ENCODE results near the gene NFE2L1.

DNA sequence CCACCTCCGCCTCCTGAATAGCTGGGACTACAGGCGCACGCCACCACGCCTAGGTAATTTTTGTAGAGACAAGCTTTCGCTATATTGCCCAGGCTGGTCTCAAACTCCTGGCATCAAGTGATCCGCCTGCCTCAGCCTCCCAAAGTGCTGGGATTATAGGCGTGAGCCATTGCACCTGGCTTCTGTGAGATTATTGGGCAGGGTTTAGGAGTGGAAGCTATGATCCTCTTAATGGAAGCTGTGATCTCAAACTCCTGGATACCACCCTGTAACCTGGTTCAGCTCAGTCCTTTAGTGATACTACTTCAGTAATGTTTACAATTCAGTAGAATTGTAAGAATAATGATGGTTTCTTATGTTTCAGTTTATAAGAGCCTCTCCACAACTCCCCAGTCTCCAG, 14.1 kb downstream of the NFE2L1 start:
- TF ChIP-seq, protein P1, sequence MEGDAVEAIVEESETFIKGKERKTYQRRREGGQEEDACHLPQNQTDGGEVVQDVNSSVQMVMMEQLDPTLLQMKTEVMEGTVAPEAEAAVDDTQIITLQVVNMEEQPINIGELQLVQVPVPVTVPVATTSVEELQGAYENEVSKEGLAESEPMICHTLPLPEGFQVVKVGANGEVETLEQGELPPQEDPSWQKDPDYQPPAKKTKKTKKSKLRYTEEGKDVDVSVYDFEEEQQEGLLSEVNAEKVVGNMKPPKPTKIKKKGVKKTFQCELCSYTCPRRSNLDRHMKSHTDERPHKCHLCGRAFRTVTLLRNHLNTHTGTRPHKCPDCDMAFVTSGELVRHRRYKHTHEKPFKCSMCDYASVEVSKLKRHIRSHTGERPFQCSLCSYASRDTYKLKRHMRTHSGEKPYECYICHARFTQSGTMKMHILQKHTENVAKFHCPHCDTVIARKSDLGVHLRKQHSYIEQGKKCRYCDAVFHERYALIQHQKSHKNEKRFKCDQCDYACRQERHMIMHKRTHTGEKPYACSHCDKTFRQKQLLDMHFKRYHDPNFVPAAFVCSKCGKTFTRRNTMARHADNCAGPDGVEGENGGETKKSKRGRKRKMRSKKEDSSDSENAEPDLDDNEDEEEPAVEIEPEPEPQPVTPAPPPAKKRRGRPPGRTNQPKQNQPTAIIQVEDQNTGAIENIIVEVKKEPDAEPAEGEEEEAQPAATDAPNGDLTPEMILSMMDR (IDR thresholded peaks at IDR 0.05): no peak
- no peak for TF ChIP-seq POLR2A (IDR thresholded peaks at IDR 0.05)

Measured in right lobe of liver (tissue), 4 donors.